ENCODE measurements around the gene RASL10B.

RASL10B gene, protein sequence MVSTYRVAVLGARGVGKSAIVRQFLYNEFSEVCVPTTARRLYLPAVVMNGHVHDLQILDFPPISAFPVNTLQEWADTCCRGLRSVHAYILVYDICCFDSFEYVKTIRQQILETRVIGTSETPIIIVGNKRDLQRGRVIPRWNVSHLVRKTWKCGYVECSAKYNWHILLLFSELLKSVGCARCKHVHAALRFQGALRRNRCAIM

DNA sequence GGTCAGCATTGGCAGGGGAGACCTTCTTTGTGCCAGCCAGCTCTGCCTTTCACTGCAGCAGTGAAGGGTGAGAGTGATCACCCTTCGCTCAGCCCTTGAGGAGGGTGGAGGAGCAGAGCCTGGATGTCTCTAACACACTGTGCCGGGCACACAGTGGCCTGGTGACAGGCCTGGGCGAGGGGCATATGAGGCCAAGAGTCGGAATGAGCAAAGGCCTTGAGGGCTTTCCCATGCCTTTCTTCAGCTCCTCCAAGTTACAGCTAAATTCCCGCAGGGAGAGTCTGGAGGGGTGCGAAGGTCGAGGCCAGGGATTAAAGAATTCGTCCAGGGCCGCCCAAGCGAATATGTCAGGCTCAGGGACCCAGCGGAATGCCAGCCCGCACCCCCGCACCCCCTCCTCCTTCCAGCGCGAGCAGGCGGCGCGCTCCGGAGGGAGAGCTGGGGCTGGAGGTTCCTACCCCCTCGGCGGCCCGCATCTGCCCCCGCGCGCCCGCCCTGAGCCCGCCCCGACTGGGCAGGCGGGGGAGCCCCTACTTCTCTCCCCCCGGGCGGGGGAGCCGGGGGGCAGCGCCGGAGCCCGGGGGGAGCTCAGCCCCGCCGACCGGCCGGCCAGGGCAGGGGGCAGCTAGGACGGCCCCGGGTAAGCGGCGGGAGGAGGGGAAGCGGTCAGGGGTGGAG is at the start of gene RASL10B:
TSS of gene RASL10B (plus strand) at position 401 of the 678 bp plus-strand sequence. CDS start 3,546 bp downstream, outside the sequence.
- no peaks in the 10 kb centered on the region for H3K9me3 ChIP-seq (ENCODE audit: insufficient read depth, low read depth, low read length)
- H2AFZ ChIP-seq (ENCODE audit: low read length): peak within 1 kb of the TSS; percentile 44; the same call in 1 of the 2 replicates
- H4K20me1 ChIP-seq (ENCODE audit: insufficient read depth, low read length, poor library complexity, severe bottlenecking): no peaks in the 10 kb centered on the region
- H3K79me2 ChIP-seq (ENCODE audit: insufficient read depth, low read length): no peaks in the 10 kb centered on the region
- no peak for TF ChIP-seq EZH2phosphoT487 (IDR thresholded peaks at IDR 0.05; ENCODE audit: borderline replicate concordance)
- TF ChIP-seq, protein P1, sequence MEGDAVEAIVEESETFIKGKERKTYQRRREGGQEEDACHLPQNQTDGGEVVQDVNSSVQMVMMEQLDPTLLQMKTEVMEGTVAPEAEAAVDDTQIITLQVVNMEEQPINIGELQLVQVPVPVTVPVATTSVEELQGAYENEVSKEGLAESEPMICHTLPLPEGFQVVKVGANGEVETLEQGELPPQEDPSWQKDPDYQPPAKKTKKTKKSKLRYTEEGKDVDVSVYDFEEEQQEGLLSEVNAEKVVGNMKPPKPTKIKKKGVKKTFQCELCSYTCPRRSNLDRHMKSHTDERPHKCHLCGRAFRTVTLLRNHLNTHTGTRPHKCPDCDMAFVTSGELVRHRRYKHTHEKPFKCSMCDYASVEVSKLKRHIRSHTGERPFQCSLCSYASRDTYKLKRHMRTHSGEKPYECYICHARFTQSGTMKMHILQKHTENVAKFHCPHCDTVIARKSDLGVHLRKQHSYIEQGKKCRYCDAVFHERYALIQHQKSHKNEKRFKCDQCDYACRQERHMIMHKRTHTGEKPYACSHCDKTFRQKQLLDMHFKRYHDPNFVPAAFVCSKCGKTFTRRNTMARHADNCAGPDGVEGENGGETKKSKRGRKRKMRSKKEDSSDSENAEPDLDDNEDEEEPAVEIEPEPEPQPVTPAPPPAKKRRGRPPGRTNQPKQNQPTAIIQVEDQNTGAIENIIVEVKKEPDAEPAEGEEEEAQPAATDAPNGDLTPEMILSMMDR (conservative IDR thresholded peaks at IDR 0.05; ENCODE audit: low read length): no peak
- no peaks in the 10 kb centered on the region; the same call in 1 of the 2 replicates for H3K36me3 ChIP-seq (ENCODE audit: insufficient read depth, low read length)
- H3F3A ChIP-seq (ENCODE audit: low read depth): no peaks in the 10 kb centered on the region
- H3K4me1 ChIP-seq (ENCODE audit: insufficient read depth, low read length, poor library complexity, severe bottlenecking): no peaks in the 10 kb centered on the region
- peak within 1 kb of the TSS; percentile 19 for H3K9ac ChIP-seq (ENCODE audit: low read depth, low read length, poor library complexity, severe bottlenecking)
- peak within 1 kb of the TSS; percentile 67 for H3K4me3 ChIP-seq (ENCODE audit: low read length, poor library complexity, severe bottlenecking)
- no peaks in the 10 kb centered on the region for H3K9me2 ChIP-seq (replicated peaks; ENCODE audit: low read depth, low read length)
- H3K4me2 ChIP-seq (ENCODE audit: low read depth, low read length, poor library complexity, severe bottlenecking): peak within 1 kb of the TSS; percentile 73
- H3K27me3 ChIP-seq (ENCODE audit: insufficient read depth, low read length, poor library complexity, severe bottlenecking): no peaks in the 10 kb centered on the region

DNA sequence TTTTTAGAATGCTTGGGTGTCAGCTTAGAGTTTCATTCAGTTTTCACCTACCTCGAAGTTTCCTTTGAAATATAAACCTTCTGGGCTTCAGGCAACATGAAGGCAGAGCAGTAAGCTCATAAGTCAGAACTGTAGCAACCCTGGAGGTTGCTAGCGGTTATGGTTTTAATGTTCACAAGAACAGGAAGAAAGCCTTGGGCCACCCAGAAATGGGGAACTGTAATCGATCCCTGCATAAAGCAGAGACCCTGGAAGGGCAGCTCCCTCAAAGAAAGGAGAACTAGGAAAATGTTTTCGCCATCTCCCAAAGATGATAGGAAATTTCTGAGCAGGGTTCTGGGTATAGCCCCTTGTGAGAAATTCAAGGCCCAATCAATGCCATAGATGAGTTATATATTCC is 47.8 kb upstream of the RASL10B start:
- Histone ChIP-seq H3K27me3 (ENCODE audit: insufficient read depth, low read length, poor library complexity, severe bottlenecking) (no peaks in the 10 kb centered on the region), H3K4me1 (ENCODE audit: insufficient read depth, low read length, poor library complexity, severe bottlenecking) (peaks cover 2% of the 10 kb centered on the region), H4K20me1 (ENCODE audit: insufficient read depth, low read length, poor library complexity, severe bottlenecking) (peaks cover 4% of the 10 kb centered on the region), H3K9me3 (ENCODE audit: insufficient read depth, low read depth, low read length) (no peaks in the 10 kb centered on the region), H3K9ac (ENCODE audit: low read depth, low read length, poor library complexity, severe bottlenecking) (no peak overlapping the region), H3K79me2 (ENCODE audit: insufficient read depth, low read length) (no peaks in the 10 kb centered on the region), H3K36me3 (ENCODE audit: insufficient read depth, low read length) (peaks cover 79% of the 10 kb centered on the region; the same call in 1 of the 2 replicates), H3K4me2 (ENCODE audit: low read depth, low read length, poor library complexity, severe bottlenecking) (no peak overlapping the region), H2AFZ (ENCODE audit: low read length) (no peak overlapping the region), H3K4me3 (ENCODE audit: low read length, poor library complexity, severe bottlenecking) (no peak overlapping the region), H3F3A (ENCODE audit: low read depth) (no peaks in the 10 kb centered on the region), H3K9me2 (replicated peaks; ENCODE audit: low read depth, low read length) (no peaks in the 10 kb centered on the region)
- TF ChIP-seq EZH2phosphoT487 (IDR thresholded peaks at IDR 0.05; ENCODE audit: borderline replicate concordance): no peak
- TF ChIP-seq, protein P1 (conservative IDR thresholded peaks at IDR 0.05; ENCODE audit: low read length): no peak

DNA sequence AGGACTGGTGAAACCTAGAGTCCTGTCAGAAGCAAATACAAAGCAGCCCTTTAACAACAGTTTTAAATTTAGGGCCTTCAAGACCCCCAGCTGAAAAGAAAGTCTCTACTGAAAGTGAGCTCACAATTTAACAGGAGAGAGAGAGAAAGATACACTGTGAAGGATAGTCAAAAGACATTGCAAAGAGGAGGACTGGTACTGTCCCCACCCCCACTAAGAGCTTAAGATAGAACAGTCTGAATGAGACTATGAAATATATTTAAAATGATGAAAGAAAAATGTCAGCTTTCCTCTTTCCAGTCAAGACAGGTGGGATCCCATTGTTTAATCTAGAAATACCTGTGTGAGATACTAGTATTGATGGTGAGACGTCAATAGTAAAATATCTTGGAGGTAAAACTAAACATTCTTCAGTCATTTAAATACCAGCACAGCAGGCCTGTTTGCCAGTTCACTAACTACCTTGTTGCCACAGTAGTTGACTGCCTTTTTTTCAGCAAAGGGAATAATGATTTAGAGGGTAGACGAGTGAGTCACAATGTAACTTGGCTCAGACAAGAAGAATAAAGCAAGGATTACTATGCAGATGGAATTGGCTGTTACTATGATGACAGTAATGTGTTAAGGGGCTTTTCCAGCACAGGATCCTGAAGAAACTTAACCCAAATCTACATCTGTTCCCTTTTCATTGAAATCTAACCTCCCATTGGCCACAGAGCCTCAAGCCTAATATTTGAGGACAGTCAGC is 47.2 kb upstream of the RASL10B start:
- Histone ChIP-seq H3K9ac (ENCODE audit: low read depth, low read length, poor library complexity, severe bottlenecking) (no peak overlapping the region), H3K9me2 (replicated peaks; ENCODE audit: low read depth, low read length) (no peaks in the 10 kb centered on the region), H3K27me3 (ENCODE audit: insufficient read depth, low read length, poor library complexity, severe bottlenecking) (no peaks in the 10 kb centered on the region), H3K36me3 (ENCODE audit: insufficient read depth, low read length) (peaks cover 84% of the 10 kb centered on the region; the same call in 1 of the 2 replicates), H2AFZ (ENCODE audit: low read length) (no peak overlapping the region), H3F3A (ENCODE audit: low read depth) (no peaks in the 10 kb centered on the region), H3K9me3 (ENCODE audit: insufficient read depth, low read depth, low read length) (no peaks in the 10 kb centered on the region), H3K4me1 (ENCODE audit: insufficient read depth, low read length, poor library complexity, severe bottlenecking) (peaks cover 2% of the 10 kb centered on the region), H3K4me2 (ENCODE audit: low read depth, low read length, poor library complexity, severe bottlenecking) (no peak overlapping the region), H3K4me3 (ENCODE audit: low read length, poor library complexity, severe bottlenecking) (no peak overlapping the region), H3K79me2 (ENCODE audit: insufficient read depth, low read length) (no peaks in the 10 kb centered on the region), H4K20me1 (ENCODE audit: insufficient read depth, low read length, poor library complexity, severe bottlenecking) (peaks cover 2% of the 10 kb centered on the region)
- no peak for TF ChIP-seq EZH2phosphoT487 (IDR thresholded peaks at IDR 0.05; ENCODE audit: borderline replicate concordance)
- TF ChIP-seq, protein P1 (conservative IDR thresholded peaks at IDR 0.05; ENCODE audit: low read length): no peak
